K562 (cell line): ENCODE data around the gene IL13. TPM values are rescaled to one million over a fixed set of nuclear protein-coding genes. Genes with fewer than 3 reads are reported as not detected.
A peak's percentile ranks its signal among the peaks of the same experiment; 100 is the strongest.

Experiments used
- CCAR2 ChIP-seq: fragments of 200-400 bp; formaldehyde crosslinking; IDR thresholded peaks from 2 replicates; pipeline ENCODE4 v1.6.1; 2017; ENCODE audit warnings: mild to moderate bottlenecking, low read depth, low read length
- CEBPG ChIP-seq, 3 experiments: fragments of 200-800 bp in 1 of 3; sonication (Bioruptor generic) in 1 of 3; sonication (generic) in 1 of 3; formaldehyde crosslinking in 1 of 3; IDR thresholded peaks in 2 of 3; conservative IDR thresholded peaks in 1 of 3; 2 replicates each; pipeline versions ENCODE4 v1.6.1 to v1.8.0; 2016 to 2022; ENCODE audit warnings: missing compliant biosample characterization in 2 of 3, missing genetic modification characterization in 2 of 3, mild to moderate bottlenecking in 1 of 3, missing genetic modification reagents in 1 of 3
- EP300 ChIP-seq: IDR thresholded peaks from 2 replicates; pipeline ENCODE4 v1.6.1; 2012; ENCODE audit warnings: low read length, improper control_type of control experiment
- FUS ChIP-seq: fragments of 200-400 bp; formaldehyde crosslinking; optimal IDR thresholded peaks from 2 replicates; pipeline ENCODE3; 2017; ENCODE audit warnings: low read depth, low read length
- KLF16 ChIP-seq: IDR thresholded peaks from 2 replicates; pipeline ENCODE4 v1.6.1; 2016; ENCODE audit warnings: antibody characterized with exemption
- MEF2A ChIP-seq: IDR thresholded peaks from 2 replicates; pipeline ENCODE4 v1.6.1; 2011; ENCODE audit warnings: low read depth, mild to moderate bottlenecking, low read length, moderate library complexity; ENCODE audit not compliant: control insufficient read depth
- MLLT1 ChIP-seq, 2 experiments: fragments of 450-650 bp; IDR thresholded peaks; 2 replicates each; pipeline ENCODE4 v1.6.1; 2016
- NFATC3 ChIP-seq: fragments of 450-650 bp; IDR thresholded peaks from 2 replicates; pipeline ENCODE4 v1.6.1; 2017; ENCODE audit warnings: mild to moderate bottlenecking
- NFXL1 ChIP-seq: fragments of 450-650 bp; formaldehyde crosslinking; IDR thresholded peaks from 2 replicates; pipeline ENCODE4 v1.4.0; 2021; ENCODE audit warnings: mild to moderate bottlenecking
- PHB ChIP-seq: fragments of 250-450 bp; sonication (Bioruptor Pico); IDR thresholded peaks from 2 replicates; pipeline ENCODE4 v1.5.0; 2021
- PHF20 ChIP-seq: fragments of 450-650 bp; IDR thresholded peaks from 2 replicates; pipeline ENCODE4 v1.6.1; 2018; ENCODE audit not compliant: partially characterized antibody
- RCOR1 ChIP-seq, 2 experiments: IDR thresholded peaks; 2 replicates each; pipeline ENCODE4 v1.6.1; 2012; ENCODE audit warnings: low read depth in 2 of 2, low read length in 2 of 2, borderline replicate concordance in 1 of 2, improper control_type of control experiment in 1 of 2
- SMAD4 ChIP-seq: fragments of 250-450 bp; sonication (Bioruptor Pico); conservative IDR thresholded peaks from 2 replicates; pipeline ENCODE4 v1.8.0; 2021; ENCODE audit warnings: inconsistent platforms, mild to moderate bottlenecking, moderate library complexity
- SMARCA4 ChIP-seq: fragments of 450-650 bp; IDR thresholded peaks from 2 replicates; pipeline ENCODE4 v1.6.1; 2016
- SMARCB1 ChIP-seq: IDR thresholded peaks from 2 replicates; pipeline ENCODE4 v1.6.1; 2011; ENCODE audit warnings: improper control_type of control experiment, low read depth; ENCODE audit not compliant: insufficient read length
- SP1 ChIP-seq: sonication (generic); formaldehyde crosslinking; IDR thresholded peaks from 2 replicates; pipeline ENCODE4 v1.8.1; 2022; ENCODE audit warnings: mild to moderate bottlenecking, missing genetic modification reagents
- TCF3 ChIP-seq: sonication (generic); formaldehyde crosslinking; IDR thresholded peaks from 2 replicates; pipeline ENCODE4 v1.4.0; 2020; ENCODE audit warnings: mild to moderate bottlenecking, missing genetic modification reagents
- TEAD4 ChIP-seq, 2 experiments: sonication (generic) in 1 of 2; formaldehyde crosslinking in 1 of 2; IDR thresholded peaks; 2 replicates each; pipeline versions ENCODE4 v1.6.1 to v1.8.0; 2012 to 2022; ENCODE audit warnings: borderline replicate concordance in 1 of 2, inconsistent platforms in 1 of 2, low read length in 1 of 2, mild to moderate bottlenecking in 1 of 2, missing genetic modification reagents in 1 of 2
- TRIM24 ChIP-seq, 2 experiments: fragments of 450-650 bp; IDR thresholded peaks; 2 replicates each; pipeline ENCODE4 v1.6.1; 2016
- ZBTB2 ChIP-seq: fragments of 450-650 bp; IDR thresholded peaks from 2 replicates; pipeline ENCODE4 v1.6.1; 2016; ENCODE audit warnings: antibody characterized with exemption
- ZFPM2 ChIP-seq: fragments of 250-450 bp; sonication (Bioruptor Pico); IDR thresholded peaks from 2 replicates; pipeline ENCODE4 v1.5.1; 2022; ENCODE audit warnings: mild to moderate bottlenecking
- polyA plus RNA-seq, 8 experiments: library from polyadenylated mRNA; depleted of rRNA in 4 of 8; stranded (reverse) in 5 of 8; unstranded in 3 of 8; fragments of >200 nt; fragmentation: Nextera tagmentation in 2 of 8; fragmentation: Illumina TruSeq in 1 of 8; extraction: Ambion mirVana in 2 of 8; extraction: Trizol in 1 of 8; gene quantifications; 2 replicates each; pipeline versions ENCODE4 v1.2.1 to v1.2.3, GENCODE V29; 2011 to 2014; ENCODE audit warnings: inconsistent platforms in 1 of 8, missing spikeins in 1 of 8
- total RNA-seq, 7 experiments: library from RNA; depleted of rRNA in 6 of 7; stranded (reverse); fragments of >200 nt in 6 of 7; fragmentation: Illumina TruSeq in 2 of 7; extraction: Trizol in 2 of 7; gene quantifications; 2 replicates each; pipeline versions ENCODE4 v1.2.1 to v1.2.3, GENCODE V29; 2011 to 2021; ENCODE audit warnings: low replicate concordance in 1 of 7
- TF ChIP-seq, protein P1 (sequence below), 2 experiments: fragments of 450-650 bp in 1 of 2; IDR thresholded peaks; 2 replicates each; pipeline ENCODE4 v1.6.1; 2011 to 2017; ENCODE audit warnings: low read depth in 2 of 2, antibody characterized with exemption in 1 of 2, borderline replicate concordance in 1 of 2, low read length in 1 of 2, mild to moderate bottlenecking in 1 of 2, mixed read lengths in 1 of 2; ENCODE audit not compliant: control insufficient read depth in 1 of 2
- TF ChIP-seq, protein P2 (sequence below): sonication (generic); formaldehyde crosslinking; IDR thresholded peaks from 2 replicates; pipeline ENCODE4 v1.5.0; 2020; ENCODE audit warnings: missing genetic modification reagents

The IL13 gene
- total and polyA plus RNA-seq, 9 of the 15 experiments (the other 6 are each of a cell fraction or from before 2014, with no cell fraction given) = not detected

- TF ChIP-seq, protein P1, sequence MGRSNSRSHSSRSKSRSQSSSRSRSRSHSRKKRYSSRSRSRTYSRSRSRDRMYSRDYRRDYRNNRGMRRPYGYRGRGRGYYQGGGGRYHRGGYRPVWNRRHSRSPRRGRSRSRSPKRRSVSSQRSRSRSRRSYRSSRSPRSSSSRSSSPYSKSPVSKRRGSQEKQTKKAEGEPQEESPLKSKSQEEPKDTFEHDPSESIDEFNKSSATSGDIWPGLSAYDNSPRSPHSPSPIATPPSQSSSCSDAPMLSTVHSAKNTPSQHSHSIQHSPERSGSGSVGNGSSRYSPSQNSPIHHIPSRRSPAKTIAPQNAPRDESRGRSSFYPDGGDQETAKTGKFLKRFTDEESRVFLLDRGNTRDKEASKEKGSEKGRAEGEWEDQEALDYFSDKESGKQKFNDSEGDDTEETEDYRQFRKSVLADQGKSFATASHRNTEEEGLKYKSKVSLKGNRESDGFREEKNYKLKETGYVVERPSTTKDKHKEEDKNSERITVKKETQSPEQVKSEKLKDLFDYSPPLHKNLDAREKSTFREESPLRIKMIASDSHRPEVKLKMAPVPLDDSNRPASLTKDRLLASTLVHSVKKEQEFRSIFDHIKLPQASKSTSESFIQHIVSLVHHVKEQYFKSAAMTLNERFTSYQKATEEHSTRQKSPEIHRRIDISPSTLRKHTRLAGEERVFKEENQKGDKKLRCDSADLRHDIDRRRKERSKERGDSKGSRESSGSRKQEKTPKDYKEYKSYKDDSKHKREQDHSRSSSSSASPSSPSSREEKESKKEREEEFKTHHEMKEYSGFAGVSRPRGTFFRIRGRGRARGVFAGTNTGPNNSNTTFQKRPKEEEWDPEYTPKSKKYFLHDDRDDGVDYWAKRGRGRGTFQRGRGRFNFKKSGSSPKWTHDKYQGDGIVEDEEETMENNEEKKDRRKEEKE (IDR thresholded peaks at IDR 0.05; ENCODE audit: borderline replicate concordance in 1 of 2, control insufficient read depth in 1 of 2, low read depth in 2 of 2, low read length in 1 of 2) = no peak
- peak; percentile 81 for TF ChIP-seq TCF3 (CRISPR knock-in tag)
- TF ChIP-seq MEF2A = peak; percentile 95
- no peak for TF ChIP-seq SMARCB1
- peak; percentile 80 for TF ChIP-seq KLF16
- no peak for TF ChIP-seq NFXL1 (CRISPR knock-in tag)
- TF ChIP-seq TEAD4 (IDR thresholded peaks at IDR 0.05; ENCODE audit: low read length) = peak; percentile 77
- no peak for TF ChIP-seq TEAD4 (CRISPR knock-in tag; IDR thresholded peaks at IDR 0.05; ENCODE audit: borderline replicate concordance)
- TF ChIP-seq, protein P2, sequence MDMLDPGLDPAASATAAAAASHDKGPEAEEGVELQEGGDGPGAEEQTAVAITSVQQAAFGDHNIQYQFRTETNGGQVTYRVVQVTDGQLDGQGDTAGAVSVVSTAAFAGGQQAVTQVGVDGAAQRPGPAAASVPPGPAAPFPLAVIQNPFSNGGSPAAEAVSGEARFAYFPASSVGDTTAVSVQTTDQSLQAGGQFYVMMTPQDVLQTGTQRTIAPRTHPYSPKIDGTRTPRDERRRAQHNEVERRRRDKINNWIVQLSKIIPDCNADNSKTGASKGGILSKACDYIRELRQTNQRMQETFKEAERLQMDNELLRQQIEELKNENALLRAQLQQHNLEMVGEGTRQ = no peak
- TF ChIP-seq PHB (CRISPR knock-in tag) = no peak
- no peak for TF ChIP-seq SP1 (CRISPR knock-in tag)
- TF ChIP-seq ZFPM2 = no peak
- no peak for TF ChIP-seq PHF20
- no peak for TF ChIP-seq FUS
- TF ChIP-seq NFATC3 = no peak
- peak; percentile 71; the same call in 1 of the 2 replicates for TF ChIP-seq EP300
- 0 out of 4 replicates have a peak, but pooled peaks of 1 of the 2 experiments have one; percentile 25 for TF ChIP-seq RCOR1 (IDR thresholded peaks at IDR 0.05; ENCODE audit: borderline replicate concordance in 1 of 2, low read depth in 2 of 2, low read length in 2 of 2)
- no peak for TF ChIP-seq MLLT1 (IDR thresholded peaks at IDR 0.05)
- TF ChIP-seq SMARCA4 = peak; percentile 76
- peak; percentile 31; the same call in 1 of the 2 replicates for TF ChIP-seq ZBTB2
- peak; percentile 41 to 71; a peak in 3 of 4 replicates for TF ChIP-seq TRIM24 (IDR thresholded peaks at IDR 0.05)
- 0 out of 2 replicates have a peak, but pooled peaks have one; percentile 16 for TF ChIP-seq CEBPG (CRISPR knock-in tag; IDR thresholded peaks at IDR 0.05)
- peak; percentile 70 to 76 for TF ChIP-seq CEBPG (tag; conservative IDR thresholded peaks at IDR 0.05 in 1 of 2, IDR thresholded peaks at IDR 0.05 in 1 of 2)
- no peak for TF ChIP-seq CCAR2
- 0 out of 2 replicates have a peak, but pooled peaks have one; percentile 20 for TF ChIP-seq SMAD4 (CRISPR knock-in tag)
These were observed 26.5 kb downstream of the IL13 start (continued) for GRCh38 chr5:132684491-132684890.
